ENCODE data around the gene EXOSC3. TPM values are rescaled to one million over a fixed set of nuclear protein-coding genes. Genes with fewer than 3 reads are reported as not detected.

The EXOSC3 gene
- total and polyA plus RNA-seq, 10 of the 15 experiments (the other 5 are each of a cell fraction or from before 2014, with no cell fraction given), result 8.2 to 161 (median 61.4) TPM

DNA sequence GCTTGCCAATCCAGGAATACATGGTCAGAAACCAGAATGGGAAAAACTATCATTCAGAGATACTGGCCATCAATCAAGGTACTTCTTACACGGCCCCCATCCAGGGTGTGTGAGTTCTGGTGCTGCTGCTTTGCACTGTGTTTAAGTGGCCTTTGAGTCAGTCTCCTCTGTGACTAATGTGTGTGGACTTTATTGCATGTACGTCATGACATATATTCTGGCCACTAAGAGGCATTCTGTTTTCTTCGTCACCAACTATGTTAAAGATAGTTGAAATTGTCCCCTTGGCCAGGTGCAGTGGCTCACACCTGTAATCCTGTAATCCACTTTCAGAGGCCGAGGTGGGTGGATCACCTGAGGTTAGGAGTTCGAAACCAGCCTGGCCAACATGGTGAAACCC lies 8.5 kb downstream of the EXOSC3 start:
- POLR2A ChIA-PET, result no interaction called here
- no TSS peak for BruUV-seq (replicated peaks)
- no peak for FAIRE-seq
- Histone ChIP-seq H3K9me3 (replicated peaks; ENCODE audit: control insufficient read depth, insufficient read depth, low read length) (no peaks in the 10 kb centered on the region), H3K27me3 (replicated peaks in 1 of 2; ENCODE audit: control insufficient read depth in 2 of 2, insufficient read depth in 2 of 2, low read length in 1 of 2) (no peaks in the 10 kb centered on the region), H3K27ac (ENCODE audit: control insufficient read depth, insufficient read depth) (no peak overlapping the region), H3K36me3 (ENCODE audit: control insufficient read depth in 2 of 2, insufficient read depth in 2 of 2, low read length in 1 of 2) (peaks cover 6 to 19% of the 10 kb centered on the region in 2 experiments), H3K9ac (ENCODE audit: control insufficient read depth, insufficient read depth, low read length) (no peak overlapping the region), H3K4me1 (ENCODE audit: control insufficient read depth, insufficient read depth, low read length) (no peaks in the 10 kb centered on the region), H4K20me1 (ENCODE audit: control insufficient read depth, insufficient read depth) (no peaks in the 10 kb centered on the region), H3K4me2 (ENCODE audit: control insufficient read depth, insufficient read depth) (no peak overlapping the region), H3K4me3 (no peak overlapping the region), H3K79me2 (ENCODE audit: control insufficient read depth, insufficient read depth, low read length) (no peaks in the 10 kb centered on the region), H2AFZ (ENCODE audit: control insufficient read depth, low read depth, low read length) (no peak overlapping the region)
- RAD21 ChIA-PET (ENCODE audit: unreplicated experiment), result no interaction called here
- ATAC-seq, result no peak
- WGBS (ENCODE audit: insufficient coverage, insufficient replicate concordance, low lambda C conversion rate, missing lambda C conversion rate), result 89% methylated on average over 5 of the region's 5 CpGs
- no peak for DNase-seq (ENCODE audit: low read depth, low spot score)
- in situ Hi-C loops (cut with MboI), result no loop called here
- CTCF ChIA-PET, result no interaction called here
- no peak for TF ChIP-seq EZH2 (IDR thresholded peaks at IDR 0.05; ENCODE audit: borderline replicate concordance, control insufficient read depth, low read depth, low read length)
- TF ChIP-seq SRF (IDR thresholded peaks at IDR 0.05; ENCODE audit: low read depth in 2 of 2, low read length in 2 of 2), result no peak
- TF ChIP-seq, protein P1, sequence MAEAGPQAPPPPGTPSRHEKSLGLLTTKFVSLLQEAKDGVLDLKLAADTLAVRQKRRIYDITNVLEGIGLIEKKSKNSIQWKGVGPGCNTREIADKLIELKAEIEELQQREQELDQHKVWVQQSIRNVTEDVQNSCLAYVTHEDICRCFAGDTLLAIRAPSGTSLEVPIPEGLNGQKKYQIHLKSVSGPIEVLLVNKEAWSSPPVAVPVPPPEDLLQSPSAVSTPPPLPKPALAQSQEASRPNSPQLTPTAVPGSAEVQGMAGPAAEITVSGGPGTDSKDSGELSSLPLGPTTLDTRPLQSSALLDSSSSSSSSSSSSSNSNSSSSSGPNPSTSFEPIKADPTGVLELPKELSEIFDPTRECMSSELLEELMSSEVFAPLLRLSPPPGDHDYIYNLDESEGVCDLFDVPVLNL (IDR thresholded peaks at IDR 0.05; ENCODE audit: low read depth, low read length), result no peak
- no peak for TF ChIP-seq TCF7 (IDR thresholded peaks at IDR 0.05; ENCODE audit: borderline replicate concordance)
- TF ChIP-seq CHD2 (IDR thresholded peaks at IDR 0.05; ENCODE audit: borderline replicate concordance, low read depth, low read length), result no peak
- TF ChIP-seq BRCA1 (IDR thresholded peaks at IDR 0.05; ENCODE audit: low read depth, low read length), result no peak
- TF ChIP-seq, protein P2, sequence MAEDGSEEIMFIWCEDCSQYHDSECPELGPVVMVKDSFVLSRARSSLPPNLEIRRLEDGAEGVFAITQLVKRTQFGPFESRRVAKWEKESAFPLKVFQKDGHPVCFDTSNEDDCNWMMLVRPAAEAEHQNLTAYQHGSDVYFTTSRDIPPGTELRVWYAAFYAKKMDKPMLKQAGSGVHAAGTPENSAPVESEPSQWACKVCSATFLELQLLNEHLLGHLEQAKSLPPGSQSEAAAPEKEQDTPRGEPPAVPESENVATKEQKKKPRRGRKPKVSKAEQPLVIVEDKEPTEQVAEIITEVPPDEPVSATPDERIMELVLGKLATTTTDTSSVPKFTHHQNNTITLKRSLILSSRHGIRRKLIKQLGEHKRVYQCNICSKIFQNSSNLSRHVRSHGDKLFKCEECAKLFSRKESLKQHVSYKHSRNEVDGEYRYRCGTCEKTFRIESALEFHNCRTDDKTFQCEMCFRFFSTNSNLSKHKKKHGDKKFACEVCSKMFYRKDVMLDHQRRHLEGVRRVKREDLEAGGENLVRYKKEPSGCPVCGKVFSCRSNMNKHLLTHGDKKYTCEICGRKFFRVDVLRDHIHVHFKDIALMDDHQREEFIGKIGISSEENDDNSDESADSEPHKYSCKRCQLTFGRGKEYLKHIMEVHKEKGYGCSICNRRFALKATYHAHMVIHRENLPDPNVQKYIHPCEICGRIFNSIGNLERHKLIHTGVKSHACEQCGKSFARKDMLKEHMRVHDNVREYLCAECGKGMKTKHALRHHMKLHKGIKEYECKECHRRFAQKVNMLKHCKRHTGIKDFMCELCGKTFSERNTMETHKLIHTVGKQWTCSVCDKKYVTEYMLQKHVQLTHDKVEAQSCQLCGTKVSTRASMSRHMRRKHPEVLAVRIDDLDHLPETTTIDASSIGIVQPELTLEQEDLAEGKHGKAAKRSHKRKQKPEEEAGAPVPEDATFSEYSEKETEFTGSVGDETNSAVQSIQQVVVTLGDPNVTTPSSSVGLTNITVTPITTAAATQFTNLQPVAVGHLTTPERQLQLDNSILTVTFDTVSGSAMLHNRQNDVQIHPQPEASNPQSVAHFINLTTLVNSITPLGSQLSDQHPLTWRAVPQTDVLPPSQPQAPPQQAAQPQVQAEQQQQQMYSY (CRISPR knock-in tag; IDR thresholded peaks at IDR 0.05), result no peak
- no peak for TF ChIP-seq STAT3 (IDR thresholded peaks at IDR 0.05; ENCODE audit: low read depth, low read length)
- TF ChIP-seq, protein P3, sequence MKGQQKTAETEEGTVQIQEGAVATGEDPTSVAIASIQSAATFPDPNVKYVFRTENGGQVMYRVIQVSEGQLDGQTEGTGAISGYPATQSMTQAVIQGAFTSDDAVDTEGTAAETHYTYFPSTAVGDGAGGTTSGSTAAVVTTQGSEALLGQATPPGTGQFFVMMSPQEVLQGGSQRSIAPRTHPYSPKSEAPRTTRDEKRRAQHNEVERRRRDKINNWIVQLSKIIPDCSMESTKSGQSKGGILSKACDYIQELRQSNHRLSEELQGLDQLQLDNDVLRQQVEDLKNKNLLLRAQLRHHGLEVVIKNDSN (IDR thresholded peaks at IDR 0.05; ENCODE audit: borderline replicate concordance, extremely low read length, insufficient read depth, low read depth, low read length), result no peak
- no peak for TF ChIP-seq MTA3 (IDR thresholded peaks at IDR 0.05; ENCODE audit: borderline replicate concordance, low read length)
- intact Hi-C loops (cut with micrococcal nuclease; ENCODE audit: unreplicated experiment), result no loop called here
- SMC1A ChIA-PET (ENCODE audit: uncharacterized antibody, unreplicated experiment), result no interaction called here
